ENCODE results near the gene CPVL.
"Not testable (repeated sequence)": the region's sequence is repeated elsewhere in the genome, so short reads cannot be mapped to it uniquely, and the experiment has no call there.

The CPVL gene

DNA sequence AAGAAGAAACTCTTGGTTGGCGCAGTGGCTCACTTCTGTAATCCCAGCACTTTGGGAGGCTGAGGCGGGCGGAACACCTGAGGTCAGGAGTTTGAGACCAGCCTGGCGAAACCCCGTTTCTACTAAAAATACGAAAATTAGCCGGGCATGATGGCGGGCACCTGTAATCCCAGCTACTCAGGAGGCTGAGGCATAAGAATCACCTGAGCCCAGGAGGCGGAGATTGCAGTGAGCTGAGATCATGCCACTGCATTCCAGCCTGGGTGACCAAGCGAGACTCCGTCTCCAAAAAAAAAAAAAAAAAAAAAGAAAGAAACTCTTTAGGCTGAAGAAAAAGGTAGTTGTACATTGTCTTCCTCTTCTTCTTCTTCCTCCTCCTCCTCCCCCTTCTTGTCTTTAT, 53.2 kb downstream of the CPVL start:
- in situ Hi-C loops (cut with MboI; ENCODE audit: low sequenced_read_pairs): not testable (repeated sequence)

GRCh38 chr7:29091715-29092114, 54.6 kb downstream of the CPVL start:
- in situ Hi-C loops (cut with MboI; ENCODE audit: low sequenced_read_pairs): no loop called here

- in situ Hi-C loops (cut with MboI; ENCODE audit: low sequenced_read_pairs): no loop called here
Observed at GRCh38 chr7:29090836-29091601, 55.3 kb downstream of the CPVL start.

DNA sequence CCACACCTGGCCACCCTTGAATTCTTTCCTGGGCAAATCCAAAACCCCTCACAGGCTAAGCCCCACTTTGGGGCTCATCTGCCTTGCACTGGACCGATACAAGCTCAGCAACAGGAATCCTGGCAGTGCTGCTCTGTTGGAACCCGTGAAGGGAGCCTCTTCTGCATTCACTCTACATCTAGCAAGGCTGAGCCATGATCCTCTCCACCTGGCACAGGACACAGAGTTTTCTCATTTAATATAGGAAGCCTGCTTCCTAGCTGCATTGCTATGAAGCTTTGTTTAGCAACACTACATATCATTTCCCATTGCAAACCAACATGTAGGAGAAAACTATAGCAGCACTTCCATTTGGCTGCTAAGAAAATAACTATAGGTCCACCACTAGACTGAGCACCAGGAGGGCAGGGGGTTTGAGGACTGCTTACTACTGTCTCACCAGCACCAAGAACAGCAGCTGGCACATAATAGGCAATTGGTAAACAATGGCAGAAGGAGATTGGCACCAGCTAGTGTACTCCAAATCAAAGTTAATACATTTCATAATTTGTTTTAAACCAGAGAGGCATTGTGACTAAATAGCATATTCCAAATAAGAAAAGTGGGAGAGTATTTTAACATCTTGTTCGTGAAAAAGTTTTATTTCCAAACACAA, 56.1 kb downstream of the CPVL start:
- in situ Hi-C loops (cut with MboI; ENCODE audit: low sequenced_read_pairs): no loop called here

DNA sequence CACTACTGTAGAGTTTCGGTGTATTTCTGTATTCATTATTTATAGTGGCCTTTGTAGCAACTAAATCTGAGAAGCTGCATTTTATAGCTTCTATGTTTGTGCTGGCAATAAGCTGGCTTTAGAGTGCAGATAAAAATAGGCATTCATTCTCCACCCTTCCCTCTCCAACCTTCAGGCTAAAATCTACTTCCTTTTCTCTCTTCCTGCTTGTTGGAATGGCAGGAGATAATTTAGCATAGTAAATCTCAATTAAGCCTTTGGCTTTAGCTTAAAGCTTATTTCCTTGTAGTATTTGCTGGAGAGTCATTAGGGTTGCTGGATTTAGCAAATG, 58.5 kb downstream of the CPVL start:
- in situ Hi-C loops (cut with MboI; ENCODE audit: low sequenced_read_pairs): no loop called here

- in situ Hi-C loops (cut with MboI; ENCODE audit: low sequenced_read_pairs): no loop called here
Observed at GRCh38 chr7:29086545-29086944, 59.8 kb downstream of the CPVL start.

GRCh38 chr7:29084832-29085231, 61.5 kb downstream of the CPVL start:
- in situ Hi-C loops (cut with MboI; ENCODE audit: low sequenced_read_pairs): no loop called here

GRCh38 chr7:29080803-29081202, 65.5 kb downstream of the CPVL start:
- in situ Hi-C loops (cut with MboI; ENCODE audit: low sequenced_read_pairs): no loop called here

GRCh38 chr7:29078311-29079260, 67.8 kb downstream of the CPVL start:
- in situ Hi-C loops (cut with MboI; ENCODE audit: low sequenced_read_pairs): no loop called here

- in situ Hi-C loops (cut with MboI; ENCODE audit: low sequenced_read_pairs): no loop called here
Observed at GRCh38 chr7:29077854-29078253, 68.5 kb downstream of the CPVL start.

DNA sequence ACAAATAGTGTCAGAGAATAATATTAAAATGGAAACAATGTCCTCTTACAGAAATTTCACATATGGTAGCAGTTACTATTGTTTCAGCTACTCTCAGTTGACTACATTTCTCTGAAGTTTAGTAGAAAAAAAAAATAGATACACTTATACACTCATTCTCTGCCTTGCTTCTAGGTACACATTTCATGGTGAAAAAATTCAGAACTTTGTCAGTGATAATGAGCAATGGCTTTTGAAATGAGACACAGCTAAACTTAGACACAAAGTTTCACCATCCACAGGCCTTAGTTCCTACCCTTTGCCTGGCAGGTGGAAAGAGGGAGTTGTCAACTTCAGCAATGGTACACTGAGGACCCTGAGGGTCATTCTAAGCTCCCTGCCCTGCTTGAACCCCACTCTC, 69.2 kb downstream of the CPVL start:
- in situ Hi-C loops (cut with MboI; ENCODE audit: low sequenced_read_pairs): no loop called here

- in situ Hi-C loops (cut with MboI; ENCODE audit: low sequenced_read_pairs): no loop called here
Observed at GRCh38 chr7:29076631-29077030, 69.7 kb downstream of the CPVL start.

DNA sequence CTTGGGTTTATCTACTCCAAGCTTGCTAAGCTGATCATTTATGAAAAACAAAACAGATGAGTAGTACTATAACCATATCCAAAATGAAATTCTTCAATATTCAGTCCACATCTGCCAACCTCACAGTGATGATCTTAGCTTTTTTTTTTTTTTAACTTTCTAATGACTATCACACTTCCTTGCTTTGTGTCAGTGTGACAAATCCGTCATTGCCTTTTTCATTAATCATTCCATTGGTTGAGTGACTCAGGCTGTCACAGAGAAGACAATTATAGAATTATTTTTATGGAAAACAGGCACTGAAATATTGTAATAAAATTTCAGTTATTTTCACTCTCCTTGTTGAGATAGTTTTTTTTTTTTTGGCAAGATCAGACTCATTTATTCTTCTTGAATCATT, 70.7 kb downstream of the CPVL start:
- in situ Hi-C loops (cut with MboI; ENCODE audit: low sequenced_read_pairs): no loop called here

DNA sequence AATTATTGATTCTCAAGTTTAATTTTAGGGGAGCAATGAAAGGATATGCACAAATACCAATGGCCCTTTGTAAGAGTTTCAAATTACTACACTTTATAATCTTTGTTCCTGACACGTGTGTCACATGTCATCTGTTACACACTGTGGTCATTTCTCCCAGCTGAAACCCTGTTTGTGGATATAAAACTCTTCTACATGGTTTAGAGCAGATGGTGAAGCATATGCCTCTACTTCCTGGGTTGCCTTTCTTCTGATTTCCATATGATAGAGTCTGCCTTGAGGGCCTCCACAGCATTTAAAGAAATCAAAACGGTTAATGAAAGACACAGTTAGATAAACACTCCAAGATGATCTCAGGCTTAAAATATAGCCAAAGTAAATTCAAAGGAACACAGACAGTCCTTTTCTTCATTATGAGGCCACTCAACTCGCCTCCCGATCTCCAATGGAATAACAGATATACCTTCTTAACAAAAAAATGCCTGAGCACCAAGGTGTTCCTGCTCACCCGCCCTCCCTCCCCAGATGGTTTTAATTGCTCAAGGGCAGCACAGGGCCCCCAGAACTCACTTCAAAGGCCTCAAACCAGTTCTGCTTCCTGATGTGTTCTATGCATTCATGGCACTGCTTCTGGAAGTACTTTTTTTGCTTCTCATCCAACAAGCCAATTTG, 75.0 kb downstream of the CPVL start:
- in situ Hi-C loops (cut with MboI; ENCODE audit: low sequenced_read_pairs): no loop called here

DNA sequence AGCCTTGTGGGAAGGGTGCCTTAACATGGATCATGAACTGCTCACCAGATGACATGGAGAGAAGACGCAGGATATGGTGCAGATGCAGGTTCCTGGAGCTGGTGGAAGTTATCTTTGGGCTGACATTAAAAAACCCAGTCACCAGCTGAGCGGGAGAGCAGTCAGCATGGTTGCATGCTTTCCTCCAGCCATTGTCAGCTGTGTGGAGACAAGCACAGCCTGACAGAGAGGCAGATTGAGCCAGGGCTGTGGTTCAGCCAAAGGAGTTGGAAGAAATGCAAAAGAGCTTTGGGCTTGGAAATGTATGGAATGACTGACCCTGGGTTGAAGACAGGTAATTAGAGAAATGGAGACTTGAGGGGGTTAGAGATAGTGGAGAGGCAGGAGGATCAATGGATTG, 79.7 kb downstream of the CPVL start:
- in situ Hi-C loops (cut with MboI; ENCODE audit: low sequenced_read_pairs): no loop called here

GRCh38 chr7:29065181-29065857, 81.0 kb downstream of the CPVL start:
- in situ Hi-C loops (cut with MboI; ENCODE audit: low sequenced_read_pairs): no loop called here

- in situ Hi-C loops (cut with MboI; ENCODE audit: low sequenced_read_pairs): no loop called here
Observed at GRCh38 chr7:29063872-29064271, 82.5 kb downstream of the CPVL start.

GRCh38 chr7:29063236-29063635, 83.1 kb downstream of the CPVL start:
- in situ Hi-C loops (cut with MboI; ENCODE audit: low sequenced_read_pairs): no loop called here

DNA sequence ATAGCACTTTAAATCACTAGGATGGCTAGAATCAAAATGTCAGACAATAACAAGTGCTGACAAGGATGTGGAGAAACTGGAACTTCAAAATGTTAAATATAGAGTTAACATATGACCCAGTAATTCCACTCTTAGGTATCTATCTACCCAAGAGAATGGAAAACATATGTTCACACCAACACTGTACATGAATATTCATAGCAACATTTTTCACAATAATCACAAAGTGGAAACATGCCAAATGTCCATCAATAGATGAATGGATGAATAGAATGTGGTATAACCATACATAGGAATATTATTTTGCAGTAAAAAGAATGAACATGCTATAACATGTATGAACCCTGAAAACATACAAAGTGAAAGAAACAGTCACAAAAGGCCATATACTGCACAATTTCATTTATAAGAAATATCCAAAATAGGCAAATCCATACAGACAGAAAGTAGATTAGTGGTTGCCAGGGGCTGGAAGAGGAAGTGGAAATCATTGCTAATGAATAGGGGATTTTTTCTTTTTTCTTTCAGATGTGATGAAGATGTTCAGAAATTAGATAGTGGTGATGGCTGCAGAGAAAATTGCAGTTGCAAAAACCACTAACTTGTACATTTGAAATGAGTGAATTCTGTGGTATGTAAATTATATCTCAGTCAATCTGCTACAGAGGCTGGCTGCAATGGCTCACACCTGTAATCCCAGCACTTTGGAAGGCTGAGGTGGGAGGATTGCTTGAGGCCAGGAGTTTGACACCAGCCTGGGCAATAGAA, 93.0 kb downstream of the CPVL start:
- in situ Hi-C loops (cut with MboI; ENCODE audit: low sequenced_read_pairs): no loop called here

DNA sequence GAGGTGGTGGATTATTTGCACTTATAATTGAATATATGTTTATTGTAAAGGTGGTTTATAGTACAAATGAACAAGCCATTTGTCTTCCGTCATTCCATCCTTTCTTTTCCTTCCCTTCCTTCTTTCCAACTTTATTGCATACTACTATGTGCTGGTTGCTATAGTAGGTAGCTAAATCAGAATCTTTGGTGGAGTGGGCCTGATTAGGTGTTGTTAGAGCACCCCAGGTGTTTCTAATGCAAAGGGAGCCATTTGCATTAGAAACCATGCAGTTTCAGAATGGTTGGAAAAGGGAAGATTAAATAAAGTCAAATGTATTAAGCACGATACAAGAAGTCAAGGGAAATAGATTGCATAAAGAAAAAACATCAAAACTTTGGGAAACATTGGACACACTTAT, 99.4 kb downstream of the CPVL start:
- in situ Hi-C loops (cut with MboI; ENCODE audit: low sequenced_read_pairs): no loop called here

Data from hTERT RPE-1 (cell line).